Superior temporal gyrus (tissue), 1 donor: Measurements from ENCODE around the gene NBEAL1.
A peak's percentile ranks its signal among the peaks of the same experiment; 100 is the strongest.
"Not testable (repeated sequence)": the region's sequence is repeated elsewhere in the genome, so short reads cannot be mapped to it uniquely, and the experiment has no call there.

ENCODE experiments used
- DNase-seq: peaks from one replicate; pipeline ENCODE4 v3.0.0-alpha.2; 2016; ENCODE audit errors: extremely low spot score

The NBEAL1 gene

DNA sequence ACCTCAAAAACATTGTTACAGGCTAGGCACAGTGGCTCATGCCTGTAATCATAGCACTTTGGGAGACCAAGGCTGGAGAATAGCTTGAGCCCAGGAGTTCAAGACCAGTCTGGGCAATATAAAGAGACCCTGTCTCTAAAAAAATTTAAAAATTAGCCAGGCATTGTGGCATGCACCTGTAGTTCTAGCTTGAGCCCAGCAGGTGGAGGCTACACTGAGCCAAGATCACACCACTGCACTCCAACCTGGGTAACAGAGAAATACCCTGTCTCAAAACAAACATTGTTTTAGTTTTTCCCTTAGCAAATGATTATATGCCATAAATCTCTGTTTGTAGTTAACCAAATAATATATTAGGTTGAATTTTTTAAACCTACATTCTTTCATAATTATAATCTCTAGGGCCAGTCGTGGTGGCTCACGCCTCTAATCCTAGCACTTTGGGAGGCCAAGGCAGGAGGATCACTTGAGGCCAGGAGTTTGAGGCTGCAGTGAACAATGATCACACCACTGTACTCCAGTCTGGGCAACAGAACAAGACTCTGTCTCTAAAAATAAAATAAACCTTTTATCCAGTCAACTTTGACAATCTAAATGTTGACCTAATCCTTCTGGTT lies 210.9 kb downstream of the NBEAL1 start:
- no peak for DNase-seq

DNA sequence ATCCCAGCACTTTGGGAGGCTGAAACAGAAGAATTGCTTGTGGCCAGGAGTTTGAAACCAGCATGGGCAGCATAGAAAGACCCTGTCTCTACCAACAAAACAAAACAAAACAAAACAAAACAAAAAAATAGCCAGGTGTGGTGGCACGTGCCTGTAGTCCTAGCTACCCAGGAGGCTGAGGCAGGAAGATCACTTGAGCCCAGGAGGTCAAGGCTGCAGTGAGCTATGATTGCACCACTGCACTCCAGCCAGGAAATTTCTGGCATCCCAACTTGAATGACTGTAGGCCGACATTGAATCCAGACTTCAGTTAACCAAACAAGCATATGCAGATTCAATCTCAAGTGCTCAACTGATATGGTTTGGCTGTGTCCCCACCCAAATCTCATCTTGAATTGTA lies 215.0 kb downstream of the NBEAL1 start:
- DNase-seq, result not testable (repeated sequence)

DNA sequence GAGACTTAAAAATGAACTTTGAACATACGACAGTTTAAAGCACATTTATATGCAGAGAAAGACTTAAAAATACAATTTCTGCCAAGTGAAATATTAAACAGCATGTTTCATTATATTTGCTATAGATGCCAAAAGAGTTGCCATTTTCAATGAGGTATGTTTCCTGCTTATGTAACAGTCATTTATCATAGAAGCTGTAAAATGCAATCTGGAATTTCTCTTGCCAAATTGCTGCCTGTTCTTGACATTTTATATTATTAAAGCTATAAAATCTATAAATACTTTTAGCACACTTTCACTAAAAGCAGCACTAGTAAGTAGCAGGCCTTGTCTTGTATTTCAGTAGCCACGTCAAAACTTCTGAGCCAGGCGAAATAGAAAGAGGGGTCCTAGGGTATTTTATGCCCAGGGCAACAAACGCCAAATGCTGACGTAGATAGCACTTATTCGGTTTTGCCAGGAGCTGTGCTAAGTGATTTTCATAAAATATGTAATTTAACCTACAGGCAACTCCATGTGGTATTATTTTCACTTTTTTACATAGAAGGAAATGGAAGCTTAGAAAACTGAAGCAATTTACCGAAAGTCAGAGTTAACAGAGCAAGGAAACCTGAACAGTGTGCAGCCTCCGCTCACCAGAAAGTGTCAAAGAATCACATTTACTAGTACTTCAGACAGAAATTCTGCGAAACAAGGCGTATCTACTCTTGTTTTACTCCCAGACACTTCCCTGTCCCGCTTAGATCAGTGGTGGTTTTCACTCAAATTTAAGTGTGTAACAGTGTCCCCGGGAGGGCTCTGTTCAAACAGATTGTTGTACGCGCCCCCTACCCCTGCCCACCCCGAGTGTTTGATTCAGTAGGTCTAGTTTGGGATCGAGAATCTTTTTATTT lies 222.9 kb downstream of the NBEAL1 start:
- DNase-seq, result no peak

GRCh38 chr2:203238292-203238703 lies 223.6 kb downstream of the NBEAL1 start:
- no peak for DNase-seq

DNA sequence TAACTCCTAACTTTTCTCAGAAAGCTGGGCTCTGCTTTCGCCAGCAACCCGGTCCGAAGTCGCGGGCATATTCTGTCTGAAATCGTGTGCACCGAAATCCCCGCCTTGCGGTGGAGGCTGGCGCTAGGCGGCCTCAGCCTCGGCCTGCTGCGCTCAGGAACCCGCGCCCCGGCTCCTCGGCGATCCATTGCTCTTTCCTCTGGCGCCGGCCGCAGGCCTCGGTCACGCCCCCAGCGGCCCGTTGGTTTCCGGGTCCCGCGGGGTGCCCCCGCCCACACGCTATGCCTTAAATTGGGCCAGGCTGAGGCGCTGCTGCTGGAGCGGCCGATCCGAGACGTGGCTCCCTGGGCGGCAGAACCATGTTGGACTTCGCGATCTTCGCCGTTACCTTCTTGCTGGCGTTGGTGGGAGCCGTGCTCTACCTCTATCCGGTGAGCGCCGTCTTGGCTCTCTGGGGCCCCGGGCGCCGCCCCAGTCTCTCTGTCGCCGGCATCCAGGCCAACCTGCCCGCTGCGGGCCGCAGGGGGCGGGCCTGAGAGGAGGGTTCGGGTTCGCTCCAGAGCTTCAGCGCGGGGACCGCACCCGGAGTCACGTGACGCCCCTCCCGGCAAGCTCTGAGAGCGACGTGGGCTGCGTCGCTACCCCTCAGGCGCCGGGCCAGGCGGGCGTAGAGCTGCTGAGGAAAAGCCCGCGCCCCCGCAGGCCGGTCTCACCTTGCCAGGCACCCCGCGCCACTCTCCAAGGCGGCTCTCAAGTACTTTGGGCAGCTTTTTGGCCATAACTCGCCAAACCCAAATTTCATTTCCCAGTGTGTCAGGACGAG lies 224.2 kb downstream of the NBEAL1 start, which contains the start of gene CYP20A1:
CYP20A1 (plus strand) TSS at position 315 of the 823 bp plus-strand sequence; CDS start at position 360, 45 bp downstream.
- peak; percentile 94 for DNase-seq

DNA sequence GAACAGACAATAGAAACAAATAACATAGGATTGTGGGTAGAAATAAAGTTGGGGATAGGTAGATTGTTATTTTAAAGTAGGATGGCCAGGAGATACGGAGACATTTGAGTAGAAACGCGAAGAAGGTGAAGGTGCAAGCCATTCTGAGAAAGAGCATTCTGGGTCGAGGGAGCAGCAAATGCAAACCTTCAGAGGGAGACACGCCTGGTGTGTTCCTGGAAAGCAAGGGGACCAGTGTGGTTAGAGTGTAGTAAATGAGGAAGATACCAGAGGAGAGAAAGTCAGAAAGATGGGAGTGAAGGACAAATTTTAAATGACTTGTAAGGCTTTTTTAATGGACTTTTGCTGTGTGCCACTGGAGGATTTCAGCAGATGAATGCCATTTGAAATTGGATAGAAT lies 225.8 kb downstream of the NBEAL1 start:
- no peak for DNase-seq

- DNase-seq, result no peak
Measured at GRCh38 chr2:203242518-203242917, 227.8 kb downstream of the NBEAL1 start.

GRCh38 chr2:203246646-203247045 lies 232.0 kb downstream of the NBEAL1 start:
- no peak for DNase-seq

DNA sequence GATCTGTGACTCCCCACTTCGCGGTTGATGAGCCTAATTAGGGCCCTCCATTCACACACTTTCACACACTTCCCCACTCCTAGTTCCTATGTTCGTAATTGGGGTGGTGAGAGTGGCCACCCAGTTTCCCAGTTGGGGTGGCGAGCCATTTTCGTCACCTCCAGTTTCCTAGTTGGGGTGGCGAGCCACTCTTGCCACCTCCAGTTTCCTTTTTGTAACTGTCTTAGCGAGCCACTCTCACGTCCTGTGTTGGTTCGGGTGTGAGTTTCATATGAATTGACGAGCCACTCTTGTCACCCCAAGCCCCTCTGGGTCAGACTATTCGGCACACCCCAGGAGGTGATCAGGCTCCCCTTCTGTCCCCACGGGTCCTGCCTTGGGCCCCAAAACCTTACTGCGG lies 238.1 kb downstream of the NBEAL1 start:
- no peak for DNase-seq

- DNase-seq, result not testable (repeated sequence)
Measured at GRCh38 chr2:203253422-203254095, 238.9 kb downstream of the NBEAL1 start.

- no peak for DNase-seq
Measured at GRCh38 chr2:203261326-203262159, 246.9 kb downstream of the NBEAL1 start.
